ENCODE results near the gene RNF25.
"Not testable (repeated sequence)": the region's sequence is repeated elsewhere in the genome, so short reads cannot be mapped to it uniquely, and the experiment has no call there.

RNF25 gene

GRCh38 chr2:218671654-218672566, at the start of gene RNF25, which contains the start of gene STK36:
RNF25 (minus strand) TSS chr2:218672002; CDS start chr2:218671970, 32 bp downstream.
STK36 (plus strand) TSS chr2:218672086; CDS start chr2:218672830, 744 bp downstream.
- DNase-seq (ENCODE audit: low read depth), result peak; percentile 67

- DNase-seq (ENCODE audit: low read depth), result no peak
These were observed 49.7 kb upstream of the RNF25 start for GRCh38 chr2:218721488-218721887.

- DNase-seq (ENCODE audit: low read depth), result no peak
These were observed 48.5 kb upstream of the RNF25 start for GRCh38 chr2:218720048-218721041.

GRCh38 chr2:218719457-218719856, 47.7 kb upstream of the RNF25 start:
- no peak for DNase-seq (ENCODE audit: low read depth)

- no peak for DNase-seq (ENCODE audit: low read depth)
These were observed 46.3 kb upstream of the RNF25 start for GRCh38 chr2:218718058-218718457.

- no peak for DNase-seq (ENCODE audit: low read depth)
These were observed 45.5 kb upstream of the RNF25 start for GRCh38 chr2:218717262-218717661.

GRCh38 chr2:218716070-218716469, 44.3 kb upstream of the RNF25 start:
- no peak for DNase-seq (ENCODE audit: low read depth)

GRCh38 chr2:218713922-218714321, 42.1 kb upstream of the RNF25 start:
- DNase-seq (ENCODE audit: low read depth), result no peak

GRCh38 chr2:218711550-218711929, 39.7 kb upstream of the RNF25 start:
- no peak for DNase-seq (ENCODE audit: low read depth)

GRCh38 chr2:218710687-218711549, 39.1 kb upstream of the RNF25 start, which contains the start of gene TTLL4:
TTLL4 (plus strand) TSS chr2:218710835; CDS start chr2:218737677, 26,842 bp downstream.
- DNase-seq (ENCODE audit: low read depth), result peak; percentile 97

- no peak for DNase-seq (ENCODE audit: low read depth)
These were observed 38.5 kb upstream of the RNF25 start for GRCh38 chr2:218710334-218710686.

- no peak for DNase-seq (ENCODE audit: low read depth)
These were observed 38.1 kb upstream of the RNF25 start for GRCh38 chr2:218709908-218710307.

GRCh38 chr2:218708086-218708485, 36.3 kb upstream of the RNF25 start:
- DNase-seq (ENCODE audit: low read depth), result no peak

- DNase-seq (ENCODE audit: low read depth), result no peak
These were observed 31.5 kb upstream of the RNF25 start for GRCh38 chr2:218703341-218703740.

- no peak for DNase-seq (ENCODE audit: low read depth)
These were observed 30.0 kb upstream of the RNF25 start for GRCh38 chr2:218701806-218702205.

GRCh38 chr2:218698885-218699284, 27.1 kb upstream of the RNF25 start:
- DNase-seq (ENCODE audit: low read depth), result no peak

- no peak for DNase-seq (ENCODE audit: low read depth)
These were observed 22.8 kb upstream of the RNF25 start for GRCh38 chr2:218694405-218695145.

GRCh38 chr2:218691234-218691633, 19.4 kb upstream of the RNF25 start:
- DNase-seq (ENCODE audit: low read depth), result no peak

- not testable (repeated sequence) for DNase-seq (ENCODE audit: low read depth)
These were observed 15.7 kb upstream of the RNF25 start for GRCh38 chr2:218687400-218688060.

GRCh38 chr2:218680061-218680460, 8.3 kb upstream of the RNF25 start:
- no peak for DNase-seq (ENCODE audit: low read depth)
